HUES6 (cell line): ENCODE results near the gene THOC3.
A peak's percentile ranks its signal among the peaks of the same experiment; 100 is the strongest.
"Not testable (repeated sequence)": the region's sequence is repeated elsewhere in the genome, so short reads cannot be mapped to it uniquely, and the experiment has no call there.

Source experiments
- H3K27ac ChIP-seq: 2 replicates; pipeline ENCODE4 v1.7.0; 2013; ENCODE audit warnings: low read depth, mild to moderate bottlenecking, low read length, inconsistent platforms
- H3K27me3 ChIP-seq: 2 replicates; pipeline ENCODE4 v1.6.1; 2013; ENCODE audit warnings: low read length; ENCODE audit not compliant: control insufficient read depth, insufficient read depth
- H3K36me3 ChIP-seq: 2 replicates; pipeline ENCODE4 v1.6.1; 2013; ENCODE audit warnings: low read length; ENCODE audit not compliant: control insufficient read depth, insufficient read depth
- H3K4me1 ChIP-seq: 2 replicates; pipeline ENCODE4 v1.6.1; 2013; ENCODE audit warnings: low read length; ENCODE audit not compliant: control insufficient read depth, insufficient read depth
- H3K4me3 ChIP-seq: 2 replicates; pipeline ENCODE4 v1.5.1; 2013; ENCODE audit warnings: low read depth, low read length
- H3K9ac ChIP-seq: one replicate; pipeline ENCODE4 v1.6.1; 2013; ENCODE audit warnings: mild to moderate bottlenecking, low read length
- H3K9me3 ChIP-seq: 2 replicates; pipeline ENCODE4 v1.6.1; 2013; ENCODE audit warnings: low read depth, low read length; ENCODE audit not compliant: control insufficient read depth, insufficient read depth

Gene THOC3, protein sequence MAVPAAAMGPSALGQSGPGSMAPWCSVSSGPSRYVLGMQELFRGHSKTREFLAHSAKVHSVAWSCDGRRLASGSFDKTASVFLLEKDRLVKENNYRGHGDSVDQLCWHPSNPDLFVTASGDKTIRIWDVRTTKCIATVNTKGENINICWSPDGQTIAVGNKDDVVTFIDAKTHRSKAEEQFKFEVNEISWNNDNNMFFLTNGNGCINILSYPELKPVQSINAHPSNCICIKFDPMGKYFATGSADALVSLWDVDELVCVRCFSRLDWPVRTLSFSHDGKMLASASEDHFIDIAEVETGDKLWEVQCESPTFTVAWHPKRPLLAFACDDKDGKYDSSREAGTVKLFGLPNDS

DNA sequence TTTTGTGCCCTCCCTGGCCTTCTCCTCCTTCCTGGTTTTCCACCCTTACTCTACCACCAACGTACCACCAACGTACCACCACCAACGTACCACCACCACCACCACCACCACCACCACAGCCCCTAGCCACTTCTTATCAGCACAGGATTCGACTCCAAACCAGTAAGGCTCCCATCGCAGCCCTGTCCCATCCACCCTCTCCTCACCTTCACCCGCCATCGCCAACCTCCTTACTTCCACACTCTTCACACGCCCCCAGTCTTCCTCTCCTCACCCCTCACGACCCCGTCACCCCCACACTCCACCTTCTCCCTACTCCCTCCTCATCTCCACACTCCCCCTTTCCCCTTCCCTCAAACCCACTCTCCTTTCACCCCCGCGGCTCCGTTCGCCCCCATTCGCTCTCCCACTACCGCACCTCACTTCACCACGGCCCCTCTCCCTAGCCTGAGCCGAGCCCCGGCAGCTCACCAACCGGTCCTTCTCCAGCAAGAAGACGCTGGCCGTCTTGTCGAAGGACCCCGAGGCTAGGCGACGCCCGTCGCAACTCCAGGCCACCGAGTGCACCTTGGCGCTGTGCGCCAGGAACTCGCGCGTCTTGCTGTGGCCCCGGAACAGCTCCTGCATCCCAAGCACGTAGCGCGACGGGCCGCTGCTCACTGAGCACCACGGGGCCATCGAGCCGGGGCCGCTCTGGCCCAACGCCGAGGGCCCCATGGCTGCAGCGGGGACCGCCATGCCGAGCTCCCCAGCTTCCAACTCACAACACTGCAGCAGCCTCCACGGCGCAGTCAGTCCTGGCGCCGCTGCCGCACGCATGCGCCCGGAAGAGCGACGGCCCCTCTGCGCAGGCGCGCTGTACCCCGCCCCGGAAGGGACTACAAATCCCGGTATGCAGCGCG lies at the start of gene THOC3:
Gene THOC3, minus strand, starts transcription at position 845 of the 902 bp plus-strand sequence. Its CDS starts 107 bp downstream, at position 738.
- not testable (repeated sequence) for H3K27ac ChIP-seq
- peak within 1 kb of the TSS; percentile 83 for H3K9ac ChIP-seq

DNA sequence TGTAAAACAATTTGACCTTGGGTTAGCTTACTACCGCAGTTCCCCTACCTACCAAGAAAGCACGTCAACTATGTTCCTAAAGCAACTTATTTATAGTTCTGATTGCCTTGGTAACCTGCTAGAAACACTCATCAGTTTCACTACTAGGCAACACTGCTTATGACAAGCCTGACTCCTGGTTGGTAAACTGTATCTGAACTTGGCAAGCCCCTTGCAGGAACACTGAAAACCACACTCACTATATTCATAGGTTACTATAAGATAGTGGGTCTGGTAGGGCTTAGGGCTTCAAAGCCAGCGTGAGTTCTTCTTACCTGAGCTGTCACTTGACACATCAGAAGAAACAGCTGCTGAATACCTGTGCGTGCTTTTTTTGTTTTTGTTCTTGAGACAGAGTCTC lies 49.2 kb upstream of the THOC3 start:
- H3K9ac ChIP-seq, H3K27ac ChIP-seq, H3K27me3 ChIP-seq, H3K4me1 ChIP-seq, H3K4me3 ChIP-seq, H3K36me3 ChIP-seq, H3K9me3 ChIP-seq: not testable (repeated sequence)

More for the DNA sequence above, at the start of gene THOC3:
- not testable (repeated sequence) for H3K36me3 ChIP-seq, H3K4me1 ChIP-seq, H3K9me3 ChIP-seq, H3K27me3 ChIP-seq
- H3K4me3 ChIP-seq: peak within 1 kb of the TSS; percentile 92

GRCh38 chr5:176014360-176014759 lies 46.2 kb upstream of the THOC3 start:
- H3K4me1 ChIP-seq, H3K27ac ChIP-seq, H3K27me3 ChIP-seq, H3K4me3 ChIP-seq, H3K9me3 ChIP-seq, H3K36me3 ChIP-seq, H3K9ac ChIP-seq: not testable (repeated sequence)

- not testable (repeated sequence) for H3K9ac ChIP-seq, H3K4me1 ChIP-seq, H3K4me3 ChIP-seq, H3K27ac ChIP-seq, H3K27me3 ChIP-seq, H3K9me3 ChIP-seq, H3K36me3 ChIP-seq
Measured at GRCh38 chr5:176011088-176011487, 43.0 kb upstream of the THOC3 start.

DNA sequence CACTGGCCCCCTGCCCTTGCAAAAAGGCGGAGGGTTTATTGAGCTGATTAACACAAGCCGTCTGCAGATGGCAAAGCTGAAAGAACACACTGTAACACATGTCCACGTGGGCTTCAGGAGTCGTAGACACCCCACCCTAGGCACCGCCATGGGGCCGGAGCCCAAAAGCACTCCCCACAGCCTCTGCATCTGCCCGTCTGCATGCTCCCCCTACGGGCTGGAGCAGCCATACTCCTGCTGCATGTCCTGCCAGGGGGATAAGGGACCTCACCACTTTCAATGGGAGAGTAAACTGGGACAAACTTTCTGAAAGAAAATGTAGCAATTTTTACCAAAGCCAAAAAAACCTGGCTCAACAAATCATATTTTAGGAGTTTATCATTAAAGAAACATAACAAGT lies 42.1 kb upstream of the THOC3 start:
- H3K9me3 ChIP-seq, H3K4me3 ChIP-seq, H3K27me3 ChIP-seq, H3K27ac ChIP-seq, H3K36me3 ChIP-seq, H3K9ac ChIP-seq, H3K4me1 ChIP-seq: not testable (repeated sequence)

GRCh38 chr5:176007220-176007619 lies 39.1 kb upstream of the THOC3 start:
- not testable (repeated sequence) for H3K27ac ChIP-seq, H3K4me3 ChIP-seq, H3K9me3 ChIP-seq, H3K9ac ChIP-seq, H3K4me1 ChIP-seq, H3K36me3 ChIP-seq, H3K27me3 ChIP-seq

- H3K27me3 ChIP-seq, H3K9me3 ChIP-seq, H3K4me1 ChIP-seq, H3K36me3 ChIP-seq, H3K9ac ChIP-seq, H3K4me3 ChIP-seq, H3K27ac ChIP-seq: not testable (repeated sequence)
Measured at GRCh38 chr5:176006819-176007218, 38.7 kb upstream of the THOC3 start.

GRCh38 chr5:175997979-175998378 lies 29.9 kb upstream of the THOC3 start:
- H3K9me3 ChIP-seq, H3K4me1 ChIP-seq, H3K27ac ChIP-seq, H3K9ac ChIP-seq, H3K36me3 ChIP-seq, H3K4me3 ChIP-seq, H3K27me3 ChIP-seq: not testable (repeated sequence)

- not testable (repeated sequence) for H3K36me3 ChIP-seq, H3K27ac ChIP-seq, H3K4me3 ChIP-seq, H3K27me3 ChIP-seq, H3K4me1 ChIP-seq, H3K9ac ChIP-seq, H3K9me3 ChIP-seq
Measured at GRCh38 chr5:175997495-175997894, 29.4 kb upstream of the THOC3 start.

DNA sequence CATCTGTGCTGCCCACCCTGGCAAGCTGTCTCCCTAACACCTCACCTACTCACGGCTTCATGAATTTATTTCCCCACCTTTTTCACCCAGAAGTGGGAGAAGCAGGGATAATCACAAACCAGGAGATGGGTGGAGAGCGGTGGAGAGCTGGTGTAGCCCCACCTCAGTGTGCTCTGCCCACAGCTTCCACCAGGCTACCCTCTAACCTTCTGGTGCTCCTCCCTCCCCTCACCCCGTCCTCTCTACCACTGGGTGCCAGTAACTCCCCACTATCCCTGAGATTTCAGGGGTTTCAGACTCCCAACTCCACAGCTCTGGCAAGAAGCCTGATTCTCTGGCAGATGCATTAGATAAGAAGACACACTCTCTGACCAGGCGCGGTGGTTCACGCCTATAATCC lies 28.7 kb upstream of the THOC3 start:
- not testable (repeated sequence) for H3K4me3 ChIP-seq, H3K36me3 ChIP-seq, H3K27ac ChIP-seq, H3K9me3 ChIP-seq, H3K9ac ChIP-seq, H3K4me1 ChIP-seq, H3K27me3 ChIP-seq

DNA sequence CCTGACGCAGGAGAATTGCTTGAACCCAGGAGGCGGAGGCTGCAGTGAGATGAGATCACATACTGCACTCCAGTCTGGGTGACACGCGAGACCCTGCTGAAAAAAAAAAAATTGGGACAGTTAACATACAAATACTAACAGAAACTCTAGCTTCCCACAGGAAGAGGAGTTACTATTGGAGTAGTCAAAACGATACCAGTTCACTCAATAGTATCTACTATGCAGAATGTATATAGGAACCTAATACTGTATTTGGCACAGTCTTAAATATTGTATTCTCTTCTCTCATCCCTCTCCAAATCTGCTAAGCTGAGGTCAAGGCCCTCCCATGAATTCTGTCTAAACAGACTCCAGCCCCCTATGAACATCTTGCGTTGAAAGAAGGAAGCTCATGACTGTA lies 27.4 kb upstream of the THOC3 start:
- not testable (repeated sequence) for H3K27ac ChIP-seq, H3K9me3 ChIP-seq, H3K9ac ChIP-seq, H3K4me3 ChIP-seq, H3K36me3 ChIP-seq, H3K27me3 ChIP-seq, H3K4me1 ChIP-seq
